ENCODE measurements around the gene PML. TPM values are rescaled to one million over a fixed set of nuclear protein-coding genes. Genes with fewer than 3 reads are reported as not detected.
A peak's percentile ranks its signal among the peaks of the same experiment; 100 is the strongest.

Gene PML, protein sequence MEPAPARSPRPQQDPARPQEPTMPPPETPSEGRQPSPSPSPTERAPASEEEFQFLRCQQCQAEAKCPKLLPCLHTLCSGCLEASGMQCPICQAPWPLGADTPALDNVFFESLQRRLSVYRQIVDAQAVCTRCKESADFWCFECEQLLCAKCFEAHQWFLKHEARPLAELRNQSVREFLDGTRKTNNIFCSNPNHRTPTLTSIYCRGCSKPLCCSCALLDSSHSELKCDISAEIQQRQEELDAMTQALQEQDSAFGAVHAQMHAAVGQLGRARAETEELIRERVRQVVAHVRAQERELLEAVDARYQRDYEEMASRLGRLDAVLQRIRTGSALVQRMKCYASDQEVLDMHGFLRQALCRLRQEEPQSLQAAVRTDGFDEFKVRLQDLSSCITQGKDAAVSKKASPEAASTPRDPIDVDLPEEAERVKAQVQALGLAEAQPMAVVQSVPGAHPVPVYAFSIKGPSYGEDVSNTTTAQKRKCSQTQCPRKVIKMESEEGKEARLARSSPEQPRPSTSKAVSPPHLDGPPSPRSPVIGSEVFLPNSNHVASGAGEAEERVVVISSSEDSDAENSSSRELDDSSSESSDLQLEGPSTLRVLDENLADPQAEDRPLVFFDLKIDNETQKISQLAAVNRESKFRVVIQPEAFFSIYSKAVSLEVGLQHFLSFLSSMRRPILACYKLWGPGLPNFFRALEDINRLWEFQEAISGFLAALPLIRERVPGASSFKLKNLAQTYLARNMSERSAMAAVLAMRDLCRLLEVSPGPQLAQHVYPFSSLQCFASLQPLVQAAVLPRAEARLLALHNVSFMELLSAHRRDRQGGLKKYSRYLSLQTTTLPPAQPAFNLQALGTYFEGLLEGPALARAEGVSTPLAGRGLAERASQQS
- 59.1 TPM for polyA plus RNA-seq (2013)

DNA sequence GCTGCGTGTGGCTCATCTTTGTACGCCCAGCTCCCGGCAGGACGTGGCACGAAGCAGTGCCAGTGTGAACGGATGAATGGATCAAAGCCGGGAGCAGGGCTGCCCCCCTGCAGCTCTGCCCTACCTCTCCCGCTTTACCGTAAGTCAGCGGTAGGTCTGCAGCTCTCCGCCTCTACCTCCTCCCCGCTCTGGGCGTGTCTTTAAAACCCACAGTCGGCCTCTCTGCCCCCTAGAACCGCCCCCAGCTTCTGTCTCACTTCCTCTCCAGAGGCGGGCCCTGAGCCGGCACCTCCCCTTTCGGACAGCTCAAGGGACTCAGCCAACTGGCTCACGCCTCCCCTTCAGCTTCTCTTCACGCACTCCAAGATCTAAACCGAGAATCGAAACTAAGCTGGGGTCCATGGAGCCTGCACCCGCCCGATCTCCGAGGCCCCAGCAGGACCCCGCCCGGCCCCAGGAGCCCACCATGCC is at the start of gene PML:
Gene PML (plus strand): TSS at position 304 of the 471 bp plus-strand sequence. CDS start 97 bp downstream, at position 401.
- ChIA-PET POLR2A (interaction anchor here (0.8 to 1.4 kb wide), 3 partner anchors 10 to 20 kb away, joined by 3 read pairs; no protein-coding TSS in a partner anchor), CTCF (interaction anchor here (0.7 to 11.1 kb wide), 14 partner anchors 9 to 54 kb away, joined by 3 to 96 read pairs (median 5); no protein-coding TSS in a partner anchor)
- DNase-seq: peak; percentile 96 to 97 (median 97)
- 0% methylated on average over 20 of the region's 27 CpGs for WGBS (ENCODE audit: insufficient coverage)
- H3K4me3 ChIP-seq (ENCODE audit: control insufficient read depth in 1 of 7, extremely low read depth in 1 of 7, insufficient read depth in 4 of 7, low read depth in 2 of 7, low read length in 6 of 7): peak within 1 kb of the TSS; percentile 58 to 99 (median 88)
- H3K27ac ChIP-seq (ENCODE audit: insufficient read depth in 1 of 2, low read depth in 1 of 2, low read length in 2 of 2, poor library complexity in 1 of 2, severe bottlenecking in 2 of 2): peak within 1 kb of the TSS; percentile 74 to 95
- H3K9me3 ChIP-seq (ENCODE audit: control extremely low read depth in 1 of 5, control insufficient read depth in 4 of 5, insufficient read depth in 2 of 5, low read depth in 1 of 5, low read length in 4 of 5): no peaks in the 10 kb centered on the region
- peaks cover 1 to 24% (median 12%) of the 10 kb centered on the region in 4 experiments for H3K36me3 ChIP-seq (ENCODE audit: control insufficient read depth in 4 of 4, insufficient read depth in 4 of 4, low read length in 3 of 4)
- H3K27me3 ChIP-seq (replicated peaks in 2 of 5; ENCODE audit: control insufficient read depth in 4 of 5, insufficient read depth in 5 of 5, low read length in 4 of 5): no peaks in the 10 kb centered on the region
- peaks cover 25 to 81% (median 71%) of the 10 kb centered on the region in 4 experiments for H3K4me1 ChIP-seq (ENCODE audit: control extremely low read depth in 1 of 4, control insufficient read depth in 4 of 4, insufficient read depth in 4 of 4, low read length in 3 of 4)

DNA sequence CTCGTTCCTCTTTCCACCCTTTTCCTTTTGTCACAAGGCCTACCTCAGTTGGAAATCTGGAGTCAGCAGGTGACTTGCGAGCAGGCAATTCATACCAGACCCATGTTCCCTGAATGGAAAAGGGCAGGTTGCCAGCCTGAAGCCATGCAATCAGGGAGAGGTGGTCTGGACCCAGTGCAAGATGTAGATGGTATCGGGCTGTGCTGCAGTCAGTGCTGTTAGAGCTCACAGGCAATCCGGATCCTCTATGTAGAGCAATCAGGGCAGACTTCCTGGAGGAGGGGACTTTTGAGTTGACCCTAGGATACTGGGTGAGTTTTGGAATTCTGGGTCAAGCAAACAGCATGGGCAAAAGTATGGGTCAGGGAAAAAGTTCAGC is 49.4 kb upstream of the PML start:
- POLR2A ChIA-PET: no interaction called here

DNA sequence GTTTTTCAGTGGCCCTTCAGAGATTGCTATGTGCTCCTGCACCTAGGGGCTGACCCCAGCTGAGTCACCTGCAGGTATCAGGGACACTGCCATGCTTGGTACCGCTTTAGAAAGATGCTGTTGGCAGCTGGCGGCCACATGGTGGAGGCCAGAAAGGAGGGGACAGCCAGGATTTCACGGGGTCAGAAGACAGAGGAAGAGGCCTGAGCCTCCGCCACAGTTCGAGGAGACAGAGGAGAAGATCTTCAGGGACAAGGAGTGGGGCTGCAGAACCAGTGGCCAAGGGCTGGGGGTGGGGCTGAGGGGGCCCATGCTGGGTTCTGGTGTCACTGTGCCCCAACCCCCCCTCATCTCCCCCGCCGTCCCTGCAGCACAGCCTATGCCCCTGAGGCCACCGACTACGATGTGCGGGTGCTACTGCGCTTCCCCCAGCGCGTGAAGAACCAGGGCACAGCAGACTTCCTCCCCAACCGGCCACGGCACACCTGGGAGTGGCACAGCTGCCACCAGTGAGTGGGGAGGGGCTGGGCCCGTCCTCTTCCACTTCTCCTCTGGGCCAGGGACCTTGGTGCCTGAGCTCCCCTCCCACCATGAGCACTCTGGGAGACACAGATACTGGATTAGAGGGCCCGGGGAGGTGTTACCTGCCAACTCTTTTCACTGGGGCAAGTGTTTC is 48.3 kb upstream of the PML start:
- H3K4me1 ChIP-seq (ENCODE audit: control extremely low read depth in 1 of 4, control insufficient read depth in 4 of 4, insufficient read depth in 4 of 4, low read length in 3 of 4): peaks cover 0 to 38% (median 36%) of the 10 kb centered on the region in 4 experiments
- no peaks in the 10 kb centered on the region for H3K36me3 ChIP-seq (ENCODE audit: control insufficient read depth in 4 of 4, insufficient read depth in 4 of 4, low read length in 3 of 4)
- POLR2A ChIA-PET: no interaction called here
- H3K4me3 ChIP-seq (ENCODE audit: control insufficient read depth in 1 of 7, extremely low read depth in 1 of 7, insufficient read depth in 4 of 7, low read depth in 2 of 7, low read length in 6 of 7): no peak overlapping the region
- H3K27me3 ChIP-seq (replicated peaks in 2 of 5; ENCODE audit: control insufficient read depth in 4 of 5, insufficient read depth in 5 of 5, low read length in 4 of 5): no peaks in the 10 kb centered on the region
- peak in 2 of 3 donors; percentile 60 to 69 for DNase-seq
- CTCF ChIA-PET: interaction anchor here (1.2 to 6.5 kb wide), 4 partner anchors 11 to 39 kb away, joined by 3 to 36 read pairs (median 7); no protein-coding TSS in a partner anchor
- WGBS (ENCODE audit: insufficient coverage): 27% methylated on average over 7 of the region's 17 CpGs
- H3K9me3 ChIP-seq (ENCODE audit: control extremely low read depth in 1 of 5, control insufficient read depth in 4 of 5, insufficient read depth in 2 of 5, low read depth in 1 of 5, low read length in 4 of 5): no peaks in the 10 kb centered on the region
- H3K27ac ChIP-seq (ENCODE audit: insufficient read depth in 1 of 2, low read depth in 1 of 2, low read length in 2 of 2, poor library complexity in 1 of 2, severe bottlenecking in 2 of 2): no peak overlapping the region

More for the DNA sequence above, 49.4 kb upstream of the PML start:
- CTCF ChIA-PET: interaction anchor here (1.0 to 6.5 kb wide), 5 partner anchors 12 to 30 kb away, joined by 3 to 36 read pairs (median 5); no protein-coding TSS in a partner anchor
- 88% methylated on average over 2 of the region's 4 CpGs for WGBS (ENCODE audit: insufficient coverage)
- Histone ChIP-seq H3K4me3 (ENCODE audit: control insufficient read depth in 1 of 7, extremely low read depth in 1 of 7, insufficient read depth in 4 of 7, low read depth in 2 of 7, low read length in 6 of 7) (no peak overlapping the region), H3K27ac (ENCODE audit: insufficient read depth in 1 of 2, low read depth in 1 of 2, low read length in 2 of 2, poor library complexity in 1 of 2, severe bottlenecking in 2 of 2) (no peak overlapping the region), H3K9me3 (ENCODE audit: control extremely low read depth in 1 of 5, control insufficient read depth in 4 of 5, insufficient read depth in 2 of 5, low read depth in 1 of 5, low read length in 4 of 5) (no peaks in the 10 kb centered on the region), H3K36me3 (ENCODE audit: control insufficient read depth in 4 of 4, insufficient read depth in 4 of 4, low read length in 3 of 4) (no peaks in the 10 kb centered on the region), H3K27me3 (replicated peaks in 2 of 5; ENCODE audit: control insufficient read depth in 4 of 5, insufficient read depth in 5 of 5, low read length in 4 of 5) (no peaks in the 10 kb centered on the region), H3K4me1 (ENCODE audit: control extremely low read depth in 1 of 4, control insufficient read depth in 4 of 4, insufficient read depth in 4 of 4, low read length in 3 of 4) (peaks cover 0 to 30% (median 28%) of the 10 kb centered on the region in 4 experiments)
- DNase-seq: no peak

DNA sequence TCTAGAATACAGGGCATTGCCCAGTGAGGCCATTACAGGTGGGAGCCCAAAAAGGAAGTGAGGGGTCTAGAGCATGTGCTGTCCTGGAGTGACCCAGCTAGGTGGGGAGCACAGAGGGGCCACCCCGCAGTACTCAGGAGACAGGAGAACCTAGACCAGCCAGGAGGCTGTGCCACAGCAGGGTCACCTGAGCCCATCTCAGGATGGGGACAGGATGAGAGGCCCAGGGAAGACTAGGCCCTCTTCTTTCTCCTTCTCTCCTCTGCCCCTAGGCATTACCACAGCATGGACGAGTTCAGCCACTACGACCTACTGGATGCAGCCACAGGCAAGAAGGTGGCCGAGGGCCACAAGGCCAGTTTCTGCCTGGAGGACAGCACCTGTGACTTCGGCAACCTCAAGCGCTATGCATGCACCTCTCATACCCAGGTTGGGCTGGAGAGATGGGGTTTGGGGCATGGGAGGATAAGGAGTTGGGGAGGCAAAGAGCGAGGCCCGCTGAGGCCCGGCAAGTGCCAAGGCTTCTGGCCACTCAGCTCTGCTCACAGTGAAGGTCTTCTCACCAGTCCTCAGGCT is 47.6 kb upstream of the PML start:
- H3K4me1 ChIP-seq (ENCODE audit: control extremely low read depth in 1 of 4, control insufficient read depth in 4 of 4, insufficient read depth in 4 of 4, low read length in 3 of 4): peaks cover under 1 to 44% (median 43%) of the 10 kb centered on the region in 4 experiments
- H3K27me3 ChIP-seq (replicated peaks in 2 of 5; ENCODE audit: control insufficient read depth in 4 of 5, insufficient read depth in 5 of 5, low read length in 4 of 5): no peaks in the 10 kb centered on the region
- WGBS (ENCODE audit: insufficient coverage): 100% methylated on average over 6 of the region's 9 CpGs
- H3K36me3 ChIP-seq (ENCODE audit: control insufficient read depth in 4 of 4, insufficient read depth in 4 of 4, low read length in 3 of 4): no peaks in the 10 kb centered on the region
- no peaks in the 10 kb centered on the region for H3K9me3 ChIP-seq (ENCODE audit: control extremely low read depth in 1 of 5, control insufficient read depth in 4 of 5, insufficient read depth in 2 of 5, low read depth in 1 of 5, low read length in 4 of 5)
- POLR2A ChIA-PET: no interaction called here
- no peak overlapping the region for H3K4me3 ChIP-seq (ENCODE audit: control insufficient read depth in 1 of 7, extremely low read depth in 1 of 7, insufficient read depth in 4 of 7, low read depth in 2 of 7, low read length in 6 of 7)
- no peak overlapping the region for H3K27ac ChIP-seq (ENCODE audit: insufficient read depth in 1 of 2, low read depth in 1 of 2, low read length in 2 of 2, poor library complexity in 1 of 2, severe bottlenecking in 2 of 2)
- CTCF ChIA-PET: interaction anchor here (1.2 to 6.5 kb wide), 4 partner anchors 12 to 40 kb away, joined by 3 to 36 read pairs (median 7); no protein-coding TSS in a partner anchor
- no peak for DNase-seq

DNA sequence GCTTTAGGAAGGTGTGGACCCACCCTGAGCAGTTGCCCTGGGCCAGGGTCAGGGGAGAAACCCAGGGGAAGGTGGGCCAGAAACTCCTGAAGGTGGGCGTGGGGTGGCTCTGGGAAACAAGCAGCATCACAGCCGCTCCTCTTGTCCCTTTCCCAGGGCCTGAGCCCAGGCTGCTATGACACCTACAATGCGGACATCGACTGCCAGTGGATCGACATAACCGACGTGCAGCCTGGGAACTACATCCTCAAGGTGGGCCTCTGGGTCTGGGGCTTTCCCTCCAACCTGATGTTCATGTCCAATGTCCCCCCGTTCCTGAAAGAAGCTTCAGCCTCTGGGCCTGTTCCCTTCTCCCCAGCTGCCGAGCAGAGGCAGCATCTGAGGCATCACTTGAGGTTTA is 46.9 kb upstream of the PML start:
- no peaks in the 10 kb centered on the region for H3K36me3 ChIP-seq (ENCODE audit: control insufficient read depth in 4 of 4, insufficient read depth in 4 of 4, low read length in 3 of 4)
- POLR2A ChIA-PET: no interaction called here
- H3K4me3 ChIP-seq (ENCODE audit: control insufficient read depth in 1 of 7, extremely low read depth in 1 of 7, insufficient read depth in 4 of 7, low read depth in 2 of 7, low read length in 6 of 7): no peak overlapping the region
- no peak overlapping the region for H3K27ac ChIP-seq (ENCODE audit: insufficient read depth in 1 of 2, low read depth in 1 of 2, low read length in 2 of 2, poor library complexity in 1 of 2, severe bottlenecking in 2 of 2)
- whole genome bisulfite sequencing (ENCODE audit: insufficient coverage): 98% methylated on average over 9 of the region's 9 CpGs
- no peaks in the 10 kb centered on the region for H3K9me3 ChIP-seq (ENCODE audit: control extremely low read depth in 1 of 5, control insufficient read depth in 4 of 5, insufficient read depth in 2 of 5, low read depth in 1 of 5, low read length in 4 of 5)
- CTCF ChIA-PET: interaction anchor here (1.3 to 6.5 kb wide), 7 partner anchors 9 to 375 kb away, joined by 4 to 36 read pairs (median 15); no protein-coding TSS in a partner anchor
- H3K4me1 ChIP-seq (ENCODE audit: control extremely low read depth in 1 of 4, control insufficient read depth in 4 of 4, insufficient read depth in 4 of 4, low read length in 3 of 4): peaks cover 1 to 49% (median 48%) of the 10 kb centered on the region in 4 experiments
- no peaks in the 10 kb centered on the region for H3K27me3 ChIP-seq (replicated peaks in 2 of 5; ENCODE audit: control insufficient read depth in 4 of 5, insufficient read depth in 5 of 5, low read length in 4 of 5)
- DNase-seq: no peak

DNA sequence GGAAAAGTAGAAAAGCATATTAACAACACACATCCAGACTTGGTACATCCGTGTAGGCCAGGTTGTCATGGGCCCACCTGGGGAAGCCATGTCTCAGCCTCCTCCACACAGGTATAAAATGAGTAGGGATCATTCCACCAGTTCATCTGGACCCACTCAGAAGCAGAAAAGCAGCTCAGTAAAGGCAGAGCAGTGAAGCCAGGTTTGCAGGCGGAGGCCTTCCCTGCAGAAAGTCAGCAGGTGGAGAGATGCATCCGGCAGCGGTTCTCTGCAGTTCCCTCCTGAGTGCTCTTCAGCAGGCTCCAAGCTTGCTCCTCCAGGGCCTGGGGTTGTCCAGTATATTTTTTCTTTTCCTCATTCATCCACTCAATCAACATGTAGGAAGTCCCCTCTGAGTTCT is 46.1 kb upstream of the PML start:
- ChIA-PET POLR2A (no interaction called here), CTCF (interaction anchor here (0.7 to 6.5 kb wide), 10 partner anchors 8 to 375 kb away, joined by 3 to 36 read pairs (median 4); no protein-coding TSS in a partner anchor)
- Histone ChIP-seq H3K27ac (ENCODE audit: insufficient read depth in 1 of 2, low read depth in 1 of 2, low read length in 2 of 2, poor library complexity in 1 of 2, severe bottlenecking in 2 of 2) (no peak overlapping the region), H3K4me1 (ENCODE audit: control extremely low read depth in 1 of 4, control insufficient read depth in 4 of 4, insufficient read depth in 4 of 4, low read length in 3 of 4) (peaks cover 1 to 57% (median 55%) of the 10 kb centered on the region in 4 experiments), H3K27me3 (replicated peaks in 2 of 5; ENCODE audit: control insufficient read depth in 4 of 5, insufficient read depth in 5 of 5, low read length in 4 of 5) (no peaks in the 10 kb centered on the region), H3K4me3 (ENCODE audit: control insufficient read depth in 1 of 7, extremely low read depth in 1 of 7, insufficient read depth in 4 of 7, low read depth in 2 of 7, low read length in 6 of 7) (no peak overlapping the region), H3K36me3 (ENCODE audit: control insufficient read depth in 4 of 4, insufficient read depth in 4 of 4, low read length in 3 of 4) (no peaks in the 10 kb centered on the region), H3K9me3 (ENCODE audit: control extremely low read depth in 1 of 5, control insufficient read depth in 4 of 5, insufficient read depth in 2 of 5, low read depth in 1 of 5, low read length in 4 of 5) (no peaks in the 10 kb centered on the region)
- 94% methylated on average over 3 of the region's 4 CpGs for WGBS (ENCODE audit: insufficient coverage)
- no peak for DNase-seq

Data from common myeloid progenitor, CD34-positive (primary cell).